Stomach (tissue), 4 donors: Measurements from ENCODE around the gene REG4.

Source experiments
- CTCF ChIP-seq, 7 experiments: fragments of 450-650 bp in 4 of 7; fragments of 200-600 bp in 3 of 7; sonication (generic) in 3 of 7; IDR thresholded peaks; one replicate each; pipeline ENCODE4 v1.5.1; 2016 to 2019; ENCODE audit warnings: antibody characterized with exemption in 7 of 7, control low read depth in 2 of 7, mild to moderate bottlenecking in 1 of 7
- EP300 ChIP-seq: sonication (generic); formaldehyde crosslinking; IDR thresholded peaks from one replicate; pipeline ENCODE4 v1.6.1; 2017; ENCODE audit warnings: antibody characterized with exemption
- POLR2A ChIP-seq, 4 donors: fragments of 450-650 bp; IDR thresholded peaks; one replicate each; pipeline ENCODE4 v1.6.1; 2016; ENCODE audit warnings: antibody characterized with exemption in 4 of 4, control low read depth in 2 of 4, mild to moderate bottlenecking in 1 of 4, moderate library complexity in 1 of 4
- POLR2AphosphoS5 ChIP-seq, 3 donors: sonication (generic); formaldehyde crosslinking; IDR thresholded peaks; one replicate each; pipeline ENCODE4 v1.6.1; 2016; ENCODE audit warnings: antibody characterized with exemption in 3 of 3

GRCh38 chr1:119829625-119830024, 18.4 kb upstream of the REG4 start:
- TF ChIP-seq CTCF (IDR thresholded peaks at IDR 0.05) (no peak), POLR2AphosphoS5 (IDR thresholded peaks at IDR 0.05) (no peak), POLR2A (IDR thresholded peaks at IDR 0.05) (no peak), EP300 (no peak)
